Spleen (tissue), 7 donors: ENCODE results near the gene GSG1L2.

Experiments used
- CTCF ChIP-seq, 11 experiments: fragments of 200-600 bp in 7 of 11; fragments of 450-650 bp in 4 of 11; sonication (generic) in 4 of 11; IDR thresholded peaks in 8 of 11; conservative IDR thresholded peaks in 3 of 11; 1 replicate in 7 of 11; 2 replicates in 4 of 11; pipeline versions ENCODE4 v1.4.0 to v1.8.0; 2016 to 2021; ENCODE audit warnings: antibody characterized with exemption in 11 of 11, inconsistent platforms in 4 of 11, mild to moderate bottlenecking in 1 of 11
- POLR2A ChIP-seq, 3 donors: fragments of 450-650 bp; IDR thresholded peaks; one replicate each; pipeline ENCODE4 v1.5.1; 2017; ENCODE audit warnings: antibody characterized with exemption in 3 of 3, mild to moderate bottlenecking in 1 of 3
- POLR2AphosphoS5 ChIP-seq, 3 donors: sonication (generic); formaldehyde crosslinking; IDR thresholded peaks; one replicate each; pipeline ENCODE4 v1.5.1; 2017; ENCODE audit warnings: antibody characterized with exemption in 3 of 3
- donor health status: DM: no; HTN: no; CAD: no; lungs with moderate emphysema.
- donor health status: DM: no; HTN: no; CAD: no.
- donor health status: DM: no; HTN: no; CAD: no.

GRCh38 chr17:9767432-9767991 lies 54.4 kb downstream of the GSG1L2 start:
- TF ChIP-seq POLR2A (IDR thresholded peaks at IDR 0.05) = no peak
- no peak for TF ChIP-seq POLR2AphosphoS5 (IDR thresholded peaks at IDR 0.05)
- no peak for TF ChIP-seq CTCF (IDR thresholded peaks at IDR 0.05 in 8 of 11, conservative IDR thresholded peaks at IDR 0.05 in 3 of 11)
